Measurements from ENCODE around the gene BCAS3.

Gene BCAS3

GRCh38 chr17:61314368-61315078 is 636.9 kb downstream of the BCAS3 start:
- DNase-seq, result no peak
- no peak for TF ChIP-seq POLR2A (IDR thresholded peaks at IDR 0.05; ENCODE audit: low read length)

- no peak for DNase-seq
- TF ChIP-seq GATA1 (IDR thresholded peaks at IDR 0.05; ENCODE audit: low read depth, low read length), result no peak
- TF ChIP-seq POLR2A (IDR thresholded peaks at IDR 0.05; ENCODE audit: low read length), result no peak
These were observed 639.0 kb downstream of the BCAS3 start for GRCh38 chr17:61316633-61317032.

- no peak for DNase-seq
- no peak for TF ChIP-seq POLR2A (IDR thresholded peaks at IDR 0.05; ENCODE audit: low read length)
- no peak for TF ChIP-seq GATA1 (IDR thresholded peaks at IDR 0.05; ENCODE audit: low read depth, low read length)
These were observed 640.1 kb downstream of the BCAS3 start for GRCh38 chr17:61317779-61318178.

DNA sequence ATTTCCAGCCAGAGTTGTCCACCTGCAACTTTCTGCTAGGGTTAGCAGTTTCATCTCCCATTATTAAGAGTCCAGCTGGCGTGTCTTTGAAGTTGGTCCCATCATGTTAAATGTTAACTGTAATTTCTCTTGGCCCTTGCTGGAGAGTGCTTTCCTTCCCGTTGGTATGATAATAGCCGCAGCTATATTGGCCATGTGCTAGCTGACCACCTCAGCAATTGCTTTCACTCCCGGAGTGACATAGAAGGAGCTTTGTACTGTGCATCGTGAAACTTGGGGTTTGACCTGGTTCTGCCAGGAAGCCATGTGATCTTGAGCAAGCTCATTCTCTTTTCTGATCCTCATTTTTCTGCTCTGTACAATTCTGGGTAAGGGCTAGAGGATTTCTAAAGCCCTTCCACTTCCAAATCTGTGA is 641.0 kb downstream of the BCAS3 start:
- TF ChIP-seq POLR2A (IDR thresholded peaks at IDR 0.05; ENCODE audit: low read length) (no peak), GATA1 (IDR thresholded peaks at IDR 0.05; ENCODE audit: low read depth, low read length) (no peak)

GRCh38 chr17:61321344-61321743 is 643.7 kb downstream of the BCAS3 start:
- no peak for TF ChIP-seq POLR2A (IDR thresholded peaks at IDR 0.05; ENCODE audit: low read length)
- no peak for TF ChIP-seq GATA1 (IDR thresholded peaks at IDR 0.05; ENCODE audit: low read depth, low read length)
- no peak for DNase-seq

More for the DNA sequence above, 641.0 kb downstream of the BCAS3 start:
- no peak for DNase-seq

GRCh38 chr17:61322325-61323002 is 644.8 kb downstream of the BCAS3 start:
- no peak for DNase-seq
- TF ChIP-seq POLR2A (IDR thresholded peaks at IDR 0.05; ENCODE audit: low read length) (no peak), GATA1 (IDR thresholded peaks at IDR 0.05; ENCODE audit: low read depth, low read length) (no peak)

DNA sequence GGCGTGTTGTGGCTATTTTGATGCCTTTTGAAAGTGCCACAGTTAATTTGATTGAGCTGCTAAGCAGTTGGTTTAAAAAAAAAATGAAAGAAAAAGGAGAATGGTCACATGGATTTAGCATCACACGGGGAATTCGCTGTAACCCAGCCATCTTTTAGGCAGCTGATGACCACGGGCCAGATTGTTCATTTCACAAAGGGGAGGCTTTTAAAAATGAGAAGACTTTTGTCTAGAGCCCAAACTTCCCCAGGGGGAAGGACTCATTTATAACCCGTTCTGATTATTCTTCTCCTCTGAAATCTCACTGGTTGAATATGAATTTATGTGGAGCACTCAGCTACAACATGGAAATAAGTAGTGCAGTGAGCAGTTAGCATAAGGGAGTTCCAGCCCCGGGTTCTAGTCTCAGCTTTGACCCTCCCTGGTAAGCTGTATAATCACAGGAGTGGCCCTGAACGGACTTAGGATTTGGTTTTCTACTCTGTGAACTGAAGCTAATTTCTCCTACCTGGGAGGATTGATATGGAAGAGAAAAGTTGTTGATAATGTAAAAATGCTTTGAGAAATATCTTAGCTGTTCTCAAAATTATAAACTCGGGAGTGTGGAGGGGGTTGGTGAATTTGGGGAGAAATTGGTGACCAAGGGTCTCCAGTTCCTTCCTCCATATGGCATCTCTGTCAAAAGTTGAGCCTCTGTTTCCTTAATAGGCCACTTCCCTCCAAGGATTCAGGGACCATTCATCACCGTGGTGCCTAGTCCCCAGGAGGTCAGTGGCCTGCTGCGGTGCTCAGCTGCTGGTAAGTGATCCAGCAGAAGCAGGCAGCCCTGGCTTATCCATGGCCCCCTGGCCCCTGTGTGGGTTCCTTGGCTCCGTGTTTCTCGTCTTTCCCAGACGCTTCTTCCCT is 645.6 kb downstream of the BCAS3 start:
- TF ChIP-seq GATA1 (IDR thresholded peaks at IDR 0.05; ENCODE audit: low read depth, low read length) (no peak), POLR2A (IDR thresholded peaks at IDR 0.05; ENCODE audit: low read length) (no peak)

GRCh38 chr17:61323909-61324868 is 646.5 kb downstream of the BCAS3 start:
- no peak for TF ChIP-seq GATA1 (IDR thresholded peaks at IDR 0.05; ENCODE audit: low read depth, low read length)
- no peak for TF ChIP-seq POLR2A (IDR thresholded peaks at IDR 0.05; ENCODE audit: low read length)
- DNase-seq, result no peak

More for the DNA sequence above, 645.6 kb downstream of the BCAS3 start:
- DNase-seq, result no peak

- TF ChIP-seq GATA1 (IDR thresholded peaks at IDR 0.05; ENCODE audit: low read depth, low read length) (no peak), POLR2A (IDR thresholded peaks at IDR 0.05; ENCODE audit: low read length) (no peak)
- DNase-seq, result no peak
These were observed 647.3 kb downstream of the BCAS3 start for GRCh38 chr17:61324950-61325349.

DNA sequence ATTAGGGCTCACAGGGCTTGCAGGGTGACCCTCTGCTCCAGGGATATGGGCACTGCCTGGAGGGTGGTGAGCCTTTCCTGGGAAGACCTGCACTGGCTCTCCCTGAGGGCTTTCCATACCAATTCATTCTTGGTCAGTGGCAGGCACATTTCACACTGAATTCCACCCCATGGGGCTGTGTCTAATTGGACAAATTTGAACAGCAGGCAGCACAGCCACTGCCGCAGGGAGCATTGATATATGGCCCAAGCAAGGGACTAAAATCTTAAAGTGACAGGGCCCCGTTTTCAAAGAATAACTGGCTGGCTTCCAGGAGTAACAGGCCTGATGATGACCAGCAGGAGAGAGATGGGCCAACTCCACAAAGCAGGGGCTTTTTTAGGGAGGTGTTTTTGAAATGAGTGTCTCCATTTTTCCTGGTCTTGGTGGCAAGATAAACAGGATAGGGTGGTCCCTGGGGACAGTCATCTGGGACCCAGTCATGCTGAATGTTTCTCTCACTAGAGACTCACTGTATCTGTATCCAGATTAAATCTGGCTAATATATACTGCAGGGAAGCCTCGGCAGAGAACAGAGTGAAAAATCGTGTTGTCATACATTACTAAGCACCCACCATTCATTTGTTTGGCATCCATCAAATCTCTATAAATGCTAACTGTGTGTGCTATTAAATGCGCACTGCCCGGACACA is 647.9 kb downstream of the BCAS3 start:
- no peak for DNase-seq
- TF ChIP-seq GATA1 (IDR thresholded peaks at IDR 0.05; ENCODE audit: low read depth, low read length) (no peak), POLR2A (IDR thresholded peaks at IDR 0.05; ENCODE audit: low read length) (no peak)

GRCh38 chr17:61326330-61326729 is 648.7 kb downstream of the BCAS3 start:
- TF ChIP-seq GATA1 (IDR thresholded peaks at IDR 0.05; ENCODE audit: low read depth, low read length) (no peak), POLR2A (IDR thresholded peaks at IDR 0.05; ENCODE audit: low read length) (no peak)
- no peak for DNase-seq

DNA sequence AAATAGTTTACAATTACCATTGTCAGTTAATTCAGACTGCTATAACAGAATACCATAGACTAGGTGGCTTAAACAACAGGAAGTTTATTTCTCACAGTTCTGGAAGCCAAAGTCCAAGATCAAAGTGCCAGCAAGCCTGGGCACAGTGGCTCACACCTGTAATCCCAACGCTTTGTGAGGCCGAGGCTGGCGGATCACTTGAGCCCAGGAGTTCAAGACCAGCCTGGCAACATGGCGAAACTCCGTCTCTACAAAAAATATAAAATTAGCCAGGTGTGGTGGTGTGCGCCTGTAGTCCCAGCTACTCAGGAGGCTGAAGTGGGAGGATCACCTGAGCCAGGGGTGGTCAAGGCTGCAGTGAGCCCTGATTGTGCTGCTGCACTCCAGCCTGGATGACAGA is 650.7 kb downstream of the BCAS3 start:
- DNase-seq, result no peak
- TF ChIP-seq POLR2A (IDR thresholded peaks at IDR 0.05; ENCODE audit: low read length) (no peak), GATA1 (IDR thresholded peaks at IDR 0.05; ENCODE audit: low read depth, low read length) (no peak)

All from erythroblast (primary cell).